ENCODE data around the gene FILIP1.
A peak's percentile ranks its signal among the peaks of the same experiment; 100 is the strongest.

The FILIP1 gene

GRCh38 chr6:75374961-75375400 is 118.6 kb downstream of the FILIP1 start:
- DNase-seq, result no peak

- DNase-seq, result no peak
Observed at GRCh38 chr6:75372884-75373283, 120.7 kb downstream of the FILIP1 start.

- DNase-seq, result no peak
Observed at GRCh38 chr6:75370011-75370410, 123.6 kb downstream of the FILIP1 start.

GRCh38 chr6:75368864-75369402 is 124.7 kb downstream of the FILIP1 start:
- DNase-seq, result peak; percentile 30

GRCh38 chr6:75368151-75368779 is 125.3 kb downstream of the FILIP1 start:
- DNase-seq, result peak; percentile 29

GRCh38 chr6:75363304-75363703 is 130.3 kb downstream of the FILIP1 start:
- no peak for DNase-seq

GRCh38 chr6:75353644-75354043 is 140.0 kb downstream of the FILIP1 start:
- no peak for DNase-seq

GRCh38 chr6:75351570-75351969 is 142.0 kb downstream of the FILIP1 start:
- no peak for DNase-seq

GRCh38 chr6:75350808-75351207 is 142.8 kb downstream of the FILIP1 start:
- no peak for DNase-seq

GRCh38 chr6:75350156-75350555 is 143.4 kb downstream of the FILIP1 start:
- no peak for DNase-seq

GRCh38 chr6:75349262-75349984 is 144.2 kb downstream of the FILIP1 start:
- peak; percentile 72 for DNase-seq

GRCh38 chr6:75348882-75349261 is 144.7 kb downstream of the FILIP1 start:
- DNase-seq, result no peak

- no peak for DNase-seq
Observed at GRCh38 chr6:75347898-75348610, 145.5 kb downstream of the FILIP1 start.

- no peak for DNase-seq
Observed at GRCh38 chr6:75345413-75345812, 148.2 kb downstream of the FILIP1 start.

- no peak for DNase-seq
Observed at GRCh38 chr6:75344455-75344854, 149.1 kb downstream of the FILIP1 start.

GRCh38 chr6:75344021-75344420 is 149.6 kb downstream of the FILIP1 start:
- DNase-seq, result no peak

- no peak for DNase-seq
Observed at GRCh38 chr6:75337835-75338580, 155.6 kb downstream of the FILIP1 start.

GRCh38 chr6:75334266-75335040 is 159.1 kb downstream of the FILIP1 start:
- peak; percentile 26 for DNase-seq

GRCh38 chr6:75333676-75334200 is 159.9 kb downstream of the FILIP1 start:
- DNase-seq, result no peak

GRCh38 chr6:75331151-75331550 is 162.4 kb downstream of the FILIP1 start:
- no peak for DNase-seq

- no peak for DNase-seq
Observed at GRCh38 chr6:75329703-75330102, 163.9 kb downstream of the FILIP1 start.

GRCh38 chr6:75327807-75328206 is 165.8 kb downstream of the FILIP1 start:
- DNase-seq, result no peak
